WTC11 (cell line): Measurements from ENCODE around the gene SEZ6L.

ENCODE experiments used
- NR2C2 ChIP-seq: sonication (generic); formaldehyde crosslinking; IDR thresholded peaks from 2 replicates; pipeline ENCODE4 v1.8.0; 2022; ENCODE audit warnings: mild to moderate bottlenecking, missing genetic modification reagents
- SP1 ChIP-seq: sonication (generic); formaldehyde crosslinking; conservative IDR thresholded peaks from 2 replicates; pipeline ENCODE4 v1.8.1; 2022; ENCODE audit warnings: missing genetic modification reagents

DNA sequence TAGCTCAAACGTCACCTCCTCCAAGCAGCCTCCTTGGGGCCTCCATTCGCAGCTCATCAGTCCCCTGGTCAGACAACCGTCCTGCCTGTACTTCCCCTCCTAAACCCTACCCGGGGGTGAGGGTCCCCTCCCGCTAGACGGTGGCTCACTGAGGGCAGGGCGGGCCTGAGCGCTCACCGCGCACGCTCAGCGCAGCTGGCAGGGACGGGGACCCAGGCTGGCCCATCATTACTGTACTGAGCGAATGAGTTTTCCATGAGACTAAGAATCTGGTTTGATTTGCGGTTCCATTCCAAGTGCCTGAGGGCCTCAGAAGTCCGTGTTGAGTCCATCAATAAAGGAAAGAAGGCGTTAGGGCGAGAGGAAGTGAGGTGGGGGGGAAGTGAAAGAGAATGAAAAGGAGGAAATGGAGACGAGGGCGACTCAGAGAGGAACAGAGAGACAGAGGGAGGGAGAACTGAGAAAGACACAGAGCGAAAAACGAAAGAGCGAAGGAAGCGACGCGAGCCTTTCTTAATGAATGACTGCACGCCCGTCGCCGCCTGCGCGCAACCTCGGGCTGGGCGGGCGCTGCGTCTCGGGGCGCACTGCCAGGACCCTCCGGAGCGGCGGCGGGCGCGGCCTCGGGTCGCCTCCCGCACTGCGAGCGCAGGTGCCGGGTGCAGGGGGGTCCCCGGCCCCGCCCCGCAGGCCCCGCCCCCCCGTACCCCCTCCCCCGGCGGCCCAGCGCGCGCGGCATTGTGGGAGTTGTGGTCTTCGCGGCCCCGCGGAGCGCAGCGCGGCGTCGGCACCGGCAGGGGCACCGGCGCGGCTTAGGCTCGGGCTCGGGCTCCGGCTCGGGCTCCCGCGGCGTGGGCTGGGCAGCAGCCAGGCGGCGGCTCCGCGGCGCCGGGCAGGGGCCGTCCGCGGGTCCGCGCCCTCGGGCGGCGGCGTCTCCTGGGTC lies 259.5 kb downstream of the SEZ6L start, which contains the start of gene ASPHD2:
- peak; percentile 45; the same call in 1 of the 2 replicates for TF ChIP-seq SP1 (CRISPR knock-in tag)
- TF ChIP-seq NR2C2 (CRISPR knock-in tag), result no peak
